ENCODE data around the gene MSI2. TPM values are rescaled to one million over a fixed set of nuclear protein-coding genes. Genes with fewer than 3 reads are reported as not detected.

MSI2 gene
- total and polyA plus RNA-seq, 2 donors (not counting 3 experiments of a cell fraction or from before 2014, with no cell fraction given), result 20.9 to 59.3 TPM

DNA sequence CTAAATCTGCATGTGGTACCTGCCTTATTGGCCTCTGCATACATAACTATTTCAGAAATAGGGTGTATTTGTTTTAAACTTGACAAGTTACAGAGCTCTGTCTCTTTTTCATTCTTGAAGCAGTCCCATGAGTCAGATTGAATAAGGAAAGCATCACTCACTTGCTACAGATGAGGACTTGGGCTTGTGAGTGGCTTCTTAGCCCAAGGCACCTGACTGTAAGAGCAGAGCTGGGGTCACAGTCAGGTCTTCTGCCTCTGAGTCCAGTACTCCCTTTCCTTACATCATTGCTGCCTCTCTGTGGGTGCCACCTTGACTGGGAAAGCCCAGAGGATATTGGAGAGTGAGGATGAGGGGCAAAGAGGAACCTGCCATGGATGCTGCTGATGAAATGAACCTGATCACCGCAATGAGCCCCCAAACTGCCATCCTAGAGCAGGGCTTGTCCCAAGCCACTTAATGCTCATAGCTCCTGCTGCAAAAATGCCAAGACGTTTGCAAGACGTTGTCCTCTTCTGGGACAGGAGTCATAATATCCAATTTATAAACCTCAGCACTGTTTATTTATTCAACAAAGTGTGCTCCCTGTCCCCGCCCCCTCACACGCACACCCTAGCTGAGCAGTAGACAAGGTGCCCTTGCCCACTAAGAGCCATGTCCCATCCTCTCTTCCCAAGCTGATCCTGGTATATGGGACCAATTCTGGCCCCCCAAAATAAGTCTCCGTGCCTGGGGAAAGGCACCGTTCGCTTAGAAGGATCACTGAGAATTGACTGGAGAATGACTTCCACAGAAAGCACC lies 414.6 kb downstream of the MSI2 start:
- intact Hi-C loops (cut with micrococcal nuclease) (loop anchor here (1.0 kb wide), 1 partner anchor 119 kb away; no protein-coding TSS in a partner anchor), dilution Hi-C loops (cut with MboI; ENCODE audit: extremely low pct_ligation_motif_present, low sequenced_read_pairs) (no loop called here)
- Histone ChIP-seq H3K4me2 (ENCODE audit: insufficient read depth, low read length) (no peak overlapping the region), H3K36me3 (ENCODE audit: control insufficient read depth in 2 of 2, extremely low read depth in 1 of 2, insufficient read depth in 2 of 2, low read length in 2 of 2) (peaks cover 0 to 3% of the 10 kb centered on the region in 2 experiments), H3K27ac (ENCODE audit: insufficient read depth, low read depth, low read length) (no peak overlapping the region), H3K9me3 (replicated peaks; ENCODE audit: control insufficient read depth, insufficient read depth, low read length) (no peaks in the 10 kb centered on the region), H3K79me2 (ENCODE audit: control insufficient read depth, insufficient read depth, low read length) (no peaks in the 10 kb centered on the region), H3K4me1 (ENCODE audit: control insufficient read depth, extremely low read depth, insufficient read depth, low read length) (no peaks in the 10 kb centered on the region), H3K4me3 (replicated peaks in 1 of 3; ENCODE audit: insufficient read depth in 1 of 3, low read depth in 1 of 3, low read length in 3 of 3) (no peak overlapping the region), H2AFZ (ENCODE audit: low read depth, low read length) (no peak overlapping the region), H3K9ac (replicated peaks; ENCODE audit: extremely low read depth, insufficient read depth, low read length) (no peak overlapping the region), H3K27me3 (ENCODE audit: control insufficient read depth in 2 of 2, insufficient read depth in 2 of 2, low read length in 2 of 2) (no peaks in the 10 kb centered on the region), H3K9me1 (replicated peaks; ENCODE audit: control insufficient read depth, extremely low read depth, insufficient read depth, low read length) (no peaks in the 10 kb centered on the region), H4K20me1 (replicated peaks; ENCODE audit: control insufficient read depth, extremely low read depth, insufficient read depth, low read length) (no peaks in the 10 kb centered on the region)
- FAIRE-seq, result no peak
- ChIA-PET CTCF (interaction anchor here (0.7 to 4.4 kb wide), 55 partner anchors 8 to 554 kb away, joined by 3 to 143 read pairs (median 5); no protein-coding TSS in a partner anchor), POLR2A (no interaction called here)
- BruUV-seq (replicated peaks), result no TSS peak
- DNase-seq (ENCODE audit: low read depth, low spot score), result no peak
- TF ChIP-seq MYC (IDR thresholded peaks at IDR 0.05; ENCODE audit: low read depth, low read length), result no peak
- no peak for TF ChIP-seq POLR2A (IDR thresholded peaks at IDR 0.05; ENCODE audit: low read depth, low read length)
- no peak for TF ChIP-seq EZH2 (IDR thresholded peaks at IDR 0.05; ENCODE audit: borderline replicate concordance, low read depth, low read length, severe bottlenecking)
- no peak for TF ChIP-seq JUN (IDR thresholded peaks at IDR 0.05; ENCODE audit: borderline replicate concordance, insufficient read depth, insufficient read length, low read depth)
- no peak for TF ChIP-seq FOS (IDR thresholded peaks at IDR 0.05; ENCODE audit: borderline replicate concordance, insufficient read depth, low read length)
- TF ChIP-seq, protein P1, sequence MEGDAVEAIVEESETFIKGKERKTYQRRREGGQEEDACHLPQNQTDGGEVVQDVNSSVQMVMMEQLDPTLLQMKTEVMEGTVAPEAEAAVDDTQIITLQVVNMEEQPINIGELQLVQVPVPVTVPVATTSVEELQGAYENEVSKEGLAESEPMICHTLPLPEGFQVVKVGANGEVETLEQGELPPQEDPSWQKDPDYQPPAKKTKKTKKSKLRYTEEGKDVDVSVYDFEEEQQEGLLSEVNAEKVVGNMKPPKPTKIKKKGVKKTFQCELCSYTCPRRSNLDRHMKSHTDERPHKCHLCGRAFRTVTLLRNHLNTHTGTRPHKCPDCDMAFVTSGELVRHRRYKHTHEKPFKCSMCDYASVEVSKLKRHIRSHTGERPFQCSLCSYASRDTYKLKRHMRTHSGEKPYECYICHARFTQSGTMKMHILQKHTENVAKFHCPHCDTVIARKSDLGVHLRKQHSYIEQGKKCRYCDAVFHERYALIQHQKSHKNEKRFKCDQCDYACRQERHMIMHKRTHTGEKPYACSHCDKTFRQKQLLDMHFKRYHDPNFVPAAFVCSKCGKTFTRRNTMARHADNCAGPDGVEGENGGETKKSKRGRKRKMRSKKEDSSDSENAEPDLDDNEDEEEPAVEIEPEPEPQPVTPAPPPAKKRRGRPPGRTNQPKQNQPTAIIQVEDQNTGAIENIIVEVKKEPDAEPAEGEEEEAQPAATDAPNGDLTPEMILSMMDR (IDR thresholded peaks at IDR 0.05; ENCODE audit: extremely low read depth in 1 of 2, insufficient read depth in 1 of 2, low read depth in 1 of 2, low read length in 2 of 2), result no peak
- TF ChIP-seq, protein P2, sequence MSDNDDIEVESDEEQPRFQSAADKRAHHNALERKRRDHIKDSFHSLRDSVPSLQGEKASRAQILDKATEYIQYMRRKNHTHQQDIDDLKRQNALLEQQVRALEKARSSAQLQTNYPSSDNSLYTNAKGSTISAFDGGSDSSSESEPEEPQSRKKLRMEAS (IDR thresholded peaks at IDR 0.05; ENCODE audit: insufficient read depth, insufficient read length), result no peak
- no peak for TF ChIP-seq POLR2AphosphoS5 (IDR thresholded peaks at IDR 0.05; ENCODE audit: insufficient read depth, low read depth, low read length)
- TF ChIP-seq GATA2 (IDR thresholded peaks at IDR 0.05; ENCODE audit: insufficient read depth, insufficient read length, low read depth, low read length), result no peak

All from endothelial cell of umbilical vein (primary cell).